ENCODE results near the gene NGEF. TPM values are rescaled to one million over a fixed set of nuclear protein-coding genes. Genes with fewer than 3 reads are reported as not detected.

Gene NGEF
- total and polyA plus RNA-seq, 8 donors = 3.3 to 7.1 (median 5.4) TPM

DNA sequence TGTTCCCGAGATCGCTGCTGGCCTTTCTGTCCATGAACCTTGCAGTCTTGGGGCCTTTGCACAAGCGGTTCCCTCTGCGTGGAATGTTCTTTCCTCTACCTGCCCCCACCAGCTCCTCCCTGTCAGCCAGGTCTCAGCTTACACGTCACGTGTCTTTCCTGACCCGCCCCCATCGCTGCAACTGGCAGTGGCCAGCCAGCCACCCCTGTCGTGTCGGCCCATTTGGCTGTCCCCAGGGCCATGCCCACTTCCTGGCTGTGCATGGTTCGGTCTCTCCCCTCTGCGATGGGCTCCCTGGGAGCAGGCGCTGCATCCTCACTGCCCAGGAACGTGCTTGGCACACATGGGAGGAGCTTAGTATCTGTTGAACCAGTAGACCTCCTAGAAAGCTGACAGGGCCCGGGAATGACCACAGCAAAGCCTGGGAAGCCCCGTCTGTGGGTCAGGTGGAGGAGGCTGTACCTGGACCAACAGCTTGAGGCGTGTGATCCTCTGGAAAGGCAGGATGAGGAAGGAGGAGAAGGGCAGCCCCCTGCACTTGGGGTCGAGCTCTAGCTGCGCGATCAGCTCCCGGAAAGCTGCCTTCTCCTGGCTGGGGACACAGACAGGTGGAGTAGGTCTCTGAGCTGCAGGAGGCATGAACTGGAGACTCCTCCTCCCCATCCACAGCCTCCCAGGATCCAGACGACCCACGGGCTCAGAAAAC lies 122.0 kb downstream of the NGEF start:
- WGBS, 2 donors = 21 to 29% methylated on average over 23 of the region's 23 CpGs
- Histone ChIP-seq H3K9me3 (no peaks in the 10 kb centered on the region), H3K27me3 (no peaks in the 10 kb centered on the region), H3K27ac (peak overlapping the region in 2 of 4 donors; percentile 33 to 50), H3K4me3 (peak overlapping the region in 1 of 4 donors; percentile 18), H3K36me3 (no peaks in the 10 kb centered on the region), H3K4me1 (peaks cover 0 to 10% (median 6%) of the 10 kb centered on the region in 3 donors)
- FAIRE-seq = no peak
- DNase-seq = peak; percentile 71 to 83 (median 78)
- intact Hi-C loops (cut with DNase I) = no loop called here
- TF ChIP-seq, protein P1, sequence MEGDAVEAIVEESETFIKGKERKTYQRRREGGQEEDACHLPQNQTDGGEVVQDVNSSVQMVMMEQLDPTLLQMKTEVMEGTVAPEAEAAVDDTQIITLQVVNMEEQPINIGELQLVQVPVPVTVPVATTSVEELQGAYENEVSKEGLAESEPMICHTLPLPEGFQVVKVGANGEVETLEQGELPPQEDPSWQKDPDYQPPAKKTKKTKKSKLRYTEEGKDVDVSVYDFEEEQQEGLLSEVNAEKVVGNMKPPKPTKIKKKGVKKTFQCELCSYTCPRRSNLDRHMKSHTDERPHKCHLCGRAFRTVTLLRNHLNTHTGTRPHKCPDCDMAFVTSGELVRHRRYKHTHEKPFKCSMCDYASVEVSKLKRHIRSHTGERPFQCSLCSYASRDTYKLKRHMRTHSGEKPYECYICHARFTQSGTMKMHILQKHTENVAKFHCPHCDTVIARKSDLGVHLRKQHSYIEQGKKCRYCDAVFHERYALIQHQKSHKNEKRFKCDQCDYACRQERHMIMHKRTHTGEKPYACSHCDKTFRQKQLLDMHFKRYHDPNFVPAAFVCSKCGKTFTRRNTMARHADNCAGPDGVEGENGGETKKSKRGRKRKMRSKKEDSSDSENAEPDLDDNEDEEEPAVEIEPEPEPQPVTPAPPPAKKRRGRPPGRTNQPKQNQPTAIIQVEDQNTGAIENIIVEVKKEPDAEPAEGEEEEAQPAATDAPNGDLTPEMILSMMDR (IDR thresholded peaks at IDR 0.05) = no peak
- peak; percentile 75 to 89 (median 80) for ATAC-seq

DNA sequence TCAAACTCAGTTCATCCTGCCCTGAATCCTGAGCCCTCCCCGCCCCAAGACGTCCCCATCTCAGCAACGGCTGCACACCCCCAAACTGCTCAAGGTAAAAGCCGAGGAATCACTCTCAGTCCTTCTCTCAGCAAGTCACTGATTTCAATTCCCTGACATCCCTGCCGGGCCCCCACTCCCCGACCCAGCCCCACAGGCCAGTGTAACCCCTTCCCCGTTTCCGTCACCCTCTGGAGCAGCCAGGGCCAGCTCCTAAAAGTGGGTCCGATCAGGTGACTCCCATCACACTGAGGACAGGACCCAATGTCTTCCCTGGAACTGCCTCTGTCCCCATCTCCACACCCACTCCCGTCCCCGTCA lies 122.5 kb downstream of the NGEF start:
- H3K9me3 ChIP-seq = no peaks in the 10 kb centered on the region
- 83 to 89% methylated on average over 11 of the region's 11 CpGs for WGBS, 2 donors
- FAIRE-seq (no peak), ATAC-seq (no peak), DNase-seq (no peak)
- H3K27ac ChIP-seq = peak overlapping the region in 1 of 4 donors; percentile 50
- H3K4me3 ChIP-seq = no peak overlapping the region
- intact Hi-C loops (cut with DNase I) = no loop called here
- H3K4me1 ChIP-seq = peaks cover 0 to 10% (median 6%) of the 10 kb centered on the region in 3 donors
- H3K36me3 ChIP-seq = no peaks in the 10 kb centered on the region
- no peaks in the 10 kb centered on the region for H3K27me3 ChIP-seq
- TF ChIP-seq, protein P1 (IDR thresholded peaks at IDR 0.05) = no peak

DNA sequence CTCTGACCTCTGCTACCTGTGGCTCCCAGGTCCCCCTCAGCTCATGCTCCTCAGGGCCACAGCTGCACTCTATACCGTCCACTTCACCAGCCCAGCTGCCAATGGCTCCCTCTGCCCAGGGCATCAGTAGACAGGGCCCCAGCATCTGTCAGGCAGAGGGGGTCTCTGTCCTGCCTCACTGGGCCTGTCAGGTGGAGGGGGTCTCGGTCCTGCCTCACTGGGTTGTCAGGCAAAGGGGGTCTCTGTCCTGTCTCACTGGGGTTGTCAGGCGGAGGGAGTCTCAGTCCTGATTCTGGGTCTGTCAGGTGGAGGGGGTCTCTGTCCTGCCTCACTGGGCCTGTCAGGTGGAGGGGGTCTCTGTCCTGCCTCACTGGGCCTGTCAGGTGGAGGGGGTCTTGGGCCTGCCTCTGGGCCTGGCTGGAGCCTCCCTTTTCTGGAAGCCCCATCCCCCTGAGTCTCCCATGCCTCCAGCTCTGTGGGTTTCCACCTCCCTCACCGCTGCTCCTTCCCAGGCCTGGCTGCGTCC lies 123.1 kb downstream of the NGEF start:
- TF ChIP-seq, protein P1 (IDR thresholded peaks at IDR 0.05) = no peak
- no peaks in the 10 kb centered on the region for H3K9me3 ChIP-seq
- peaks cover 0 to 10% (median 6%) of the 10 kb centered on the region in 3 donors for H3K4me1 ChIP-seq
- no peak overlapping the region for H3K4me3 ChIP-seq
- H3K27me3 ChIP-seq = no peaks in the 10 kb centered on the region
- DNase-seq (peak in 2 of 6 donors; percentile 33 to 51), ATAC-seq (no peak), FAIRE-seq (no peak)
- 86 to 95% methylated on average over 5 of the region's 5 CpGs for WGBS, 2 donors
- H3K27ac ChIP-seq = no peak overlapping the region
- intact Hi-C loops (cut with DNase I) = no loop called here
- H3K36me3 ChIP-seq = no peaks in the 10 kb centered on the region

DNA sequence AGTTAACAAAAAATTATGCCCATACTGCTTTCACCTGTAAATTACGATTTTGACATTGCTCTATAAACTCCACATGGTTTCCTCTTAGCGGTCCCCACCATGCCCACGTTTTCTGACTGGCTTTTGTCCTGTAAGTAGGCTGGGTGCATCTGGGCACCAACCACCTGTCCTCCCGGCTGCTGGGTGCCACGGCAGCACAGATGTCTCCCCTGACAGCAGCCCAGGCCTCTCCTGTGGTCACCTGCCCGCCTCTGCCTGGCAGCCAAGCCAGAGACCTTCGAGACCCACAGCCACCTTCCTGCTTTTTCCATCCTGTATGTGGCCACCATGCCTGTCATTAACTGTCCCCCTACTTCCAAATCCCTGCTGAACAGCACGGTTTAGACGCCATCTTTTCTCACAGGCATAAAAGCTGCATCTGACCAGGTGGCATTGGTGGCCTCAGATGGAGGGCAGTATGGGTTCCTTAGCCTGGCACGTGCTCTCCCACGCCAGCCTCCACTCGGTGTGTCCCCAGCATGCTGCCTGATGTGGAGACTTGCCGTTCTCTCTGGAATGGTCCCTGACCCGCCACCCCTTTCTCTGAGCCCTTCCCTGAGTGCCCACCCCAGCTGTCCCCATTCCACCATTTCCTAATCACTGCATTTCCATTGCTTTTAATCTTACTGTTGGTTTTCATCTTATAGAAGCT lies 124.1 kb downstream of the NGEF start:
- Histone ChIP-seq H3K27me3 (no peaks in the 10 kb centered on the region), H3K4me3 (no peak overlapping the region), H3K36me3 (no peaks in the 10 kb centered on the region), H3K9me3 (no peaks in the 10 kb centered on the region), H3K4me1 (peaks cover 0 to 10% (median 6%) of the 10 kb centered on the region in 3 donors), H3K27ac (no peak overlapping the region)
- TF ChIP-seq, protein P1 (IDR thresholded peaks at IDR 0.05) = no peak
- DNase-seq (peak in 1 of 6 donors; percentile 39), FAIRE-seq (no peak), ATAC-seq (no peak)
- WGBS, 2 donors = 81 to 85% methylated on average over 14 of the region's 14 CpGs
- intact Hi-C loops (cut with DNase I) = no loop called here
